H9 (cell line): ENCODE measurements around the gene LRRC71. TPM values are rescaled to one million over a fixed set of nuclear protein-coding genes. Genes with fewer than 3 reads are reported as not detected.

ENCODE experiments used
- DNase-seq: peaks from one replicate; pipeline ENCODE4 v3.0.0-alpha.2; 2017
- H2AFZ ChIP-seq: one replicate; pipeline ENCODE4 v1.6.1; 2013; ENCODE audit warnings: mild to moderate bottlenecking, low read length, control low read depth, moderate library complexity
- H2AK5ac ChIP-seq: 2 replicates; pipeline ENCODE4 v1.6.1; 2013; ENCODE audit warnings: low read length, control low read depth, mixed read lengths; ENCODE audit not compliant: insufficient read length
- H2BK120ac ChIP-seq: one replicate; pipeline ENCODE4 v1.6.1; 2013; ENCODE audit warnings: low read depth, mild to moderate bottlenecking, low read length, control low read depth, inconsistent platforms; ENCODE audit not compliant: poor library complexity, severe bottlenecking
- H2BK12ac ChIP-seq: 2 replicates; pipeline ENCODE4 v1.6.1; 2013; ENCODE audit warnings: low read length, control low read depth, mixed read lengths, low read depth; ENCODE audit not compliant: insufficient read length
- H2BK15ac ChIP-seq: 2 replicates; pipeline ENCODE4 v1.6.1; 2013; ENCODE audit warnings: low read depth, low read length, control low read depth
- H2BK20ac ChIP-seq: one replicate; pipeline ENCODE4 v1.6.1; 2013; ENCODE audit warnings: low read depth, mild to moderate bottlenecking, low read length, control low read depth, inconsistent platforms; ENCODE audit not compliant: poor library complexity, severe bottlenecking
- H2BK5ac ChIP-seq: 2 replicates; pipeline ENCODE4 v1.6.1; 2013; ENCODE audit warnings: low read length, control low read depth, mixed read lengths; ENCODE audit not compliant: insufficient read length
- H3K14ac ChIP-seq: 2 replicates; pipeline ENCODE4 v1.6.1; 2013; ENCODE audit warnings: low read length, control low read depth; ENCODE audit not compliant: insufficient read depth
- H3K18ac ChIP-seq: 2 replicates; pipeline ENCODE4 v1.6.1; 2013; ENCODE audit warnings: low read depth, mild to moderate bottlenecking, mixed read lengths, low read length, control low read depth; ENCODE audit not compliant: insufficient read length
- H3K23ac ChIP-seq: 2 replicates; pipeline ENCODE4 v1.6.1; 2013; ENCODE audit warnings: low read length, control low read depth, mixed read lengths, low read depth; ENCODE audit not compliant: insufficient read length
- H3K23me2 ChIP-seq: 2 replicates; pipeline ENCODE4 v1.6.1; 2013; ENCODE audit warnings: low read depth, mild to moderate bottlenecking, mixed read lengths, low read length, control low read depth; ENCODE audit not compliant: insufficient read length, poor library complexity, severe bottlenecking
- H3K27ac ChIP-seq: 2 replicates; pipeline ENCODE4 v1.5.1; 2013; ENCODE audit warnings: low read length, control low read depth, mixed read lengths, low read depth; ENCODE audit not compliant: insufficient read length
- H3K27me3 ChIP-seq: 2 replicates; pipeline ENCODE4 v1.6.1; 2013; ENCODE audit warnings: low read length, control low read depth, inconsistent platforms; ENCODE audit not compliant: insufficient read depth
- H3K4ac ChIP-seq: 2 replicates; pipeline ENCODE4 v1.6.1; 2013; ENCODE audit warnings: low read depth, mild to moderate bottlenecking, control low read depth, inconsistent platforms, low read length, moderate library complexity
- H3K4me1 ChIP-seq: 2 replicates; pipeline ENCODE4 v1.6.1; 2013; ENCODE audit warnings: low read length, control low read depth, inconsistent platforms; ENCODE audit not compliant: insufficient read depth
- H3K4me2 ChIP-seq: 2 replicates; pipeline ENCODE4 v1.6.1; 2013; ENCODE audit warnings: low read length, control low read depth, mixed read lengths; ENCODE audit not compliant: insufficient read length, insufficient read depth
- H3K56ac ChIP-seq: 2 replicates; pipeline ENCODE4 v1.6.1; 2013; ENCODE audit warnings: low read depth, mild to moderate bottlenecking, mixed read lengths, low read length, control low read depth; ENCODE audit not compliant: insufficient read length
- H3K79me1 ChIP-seq: 2 replicates; pipeline ENCODE4 v1.6.1; 2013; ENCODE audit warnings: low read depth, mild to moderate bottlenecking, moderate library complexity, low read length, control low read depth, inconsistent platforms; ENCODE audit not compliant: insufficient read depth, poor library complexity, severe bottlenecking
- H3K79me2 ChIP-seq: 2 replicates; pipeline ENCODE4 v1.6.1; 2013; ENCODE audit warnings: low read length, control low read depth, inconsistent platforms; ENCODE audit not compliant: insufficient read depth
- H3K9ac ChIP-seq: 2 replicates; pipeline ENCODE4 v1.6.1; 2013; ENCODE audit warnings: low read length, control low read depth, mixed read lengths; ENCODE audit not compliant: insufficient read length; ENCODE audit errors: extremely low read depth
- H3K9me3 ChIP-seq: one replicate; pipeline ENCODE4 v1.6.1; 2013; ENCODE audit warnings: low read depth, low read length, inconsistent platforms; ENCODE audit not compliant: control insufficient read depth
- H3T11ph ChIP-seq: one replicate; pipeline ENCODE4 v1.6.1; 2013; ENCODE audit warnings: mild to moderate bottlenecking, low read length, control low read depth, inconsistent platforms
- H4K20me1 ChIP-seq: one replicate; pipeline ENCODE4 v1.6.1; 2013; ENCODE audit not compliant: control insufficient read depth, insufficient read length, insufficient read depth
- H4K5ac ChIP-seq: 2 replicates; pipeline ENCODE4 v1.6.1; 2013; ENCODE audit warnings: low read depth, mild to moderate bottlenecking, mixed read lengths, low read length, control low read depth; ENCODE audit not compliant: insufficient read length
- H4K8ac ChIP-seq: replicated peaks from 2 replicates; pipeline ENCODE4 v1.6.1; 2013; ENCODE audit warnings: low read length, control low read depth, mixed read lengths, low read depth; ENCODE audit not compliant: insufficient read length
- H4K91ac ChIP-seq: 2 replicates; pipeline ENCODE4 v1.6.1; 2013; ENCODE audit warnings: low read depth, mild to moderate bottlenecking, moderate library complexity, mixed read lengths, low read length, control low read depth; ENCODE audit not compliant: insufficient read length
- H3K27ac Mint-ChIP-seq, 3 experiments: 2 replicates in 2 of 3; 3 replicates in 1 of 3; pipeline ENCODE4 v1.8.0; 2020 to 2021; ENCODE audit warnings: mixed read lengths in 3 of 3, mild to moderate bottlenecking in 1 of 3, moderate library complexity in 1 of 3
- H3K27me3 Mint-ChIP-seq: 2 replicates; pipeline ENCODE4 v1.8.0; 2021; ENCODE audit warnings: low read depth, mild to moderate bottlenecking, moderate library complexity, mixed read lengths
- H3K36me3 Mint-ChIP-seq, 3 experiments: 2 replicates in 2 of 3; 3 replicates in 1 of 3; pipeline ENCODE4 v1.8.0; 2020 to 2021; ENCODE audit warnings: low read depth in 3 of 3, mixed read lengths in 3 of 3; ENCODE audit not compliant: insufficient read depth in 1 of 3
- H3K4me1 Mint-ChIP-seq, 2 experiments: 2 replicates each; pipeline ENCODE4 v1.8.0; 2020; ENCODE audit warnings: mixed read lengths in 2 of 2
- H3K4me3 Mint-ChIP-seq, 2 experiments: 2 replicates in 1 of 2; 3 replicates in 1 of 2; pipeline ENCODE4 v1.8.0; 2020 to 2021; ENCODE audit warnings: mild to moderate bottlenecking in 2 of 2, mixed read lengths in 2 of 2, moderate library complexity in 1 of 2
- H3K9me3 Mint-ChIP-seq, 2 experiments: 2 replicates in 1 of 2; 3 replicates in 1 of 2; pipeline ENCODE4 v1.8.0; 2020; ENCODE audit warnings: mild to moderate bottlenecking in 2 of 2, mixed read lengths in 2 of 2, moderate library complexity in 1 of 2
- CTCF ChIP-seq: fragments of 200-600 bp; sonication (generic); conservative IDR thresholded peaks from 3 replicates; pipeline ENCODE4 v1.8.0; 2021; ENCODE audit warnings: antibody characterized with exemption, mild to moderate bottlenecking
- WGBS: extraction: QIAGEN DNeasy Blood & Tissue Kit; methylation state at CpG from one replicate; pipeline ENCODE4 v1.1.7; 2013; ENCODE audit warnings: missing lambda C conversion rate, low lambda C conversion rate, mixed read lengths; ENCODE audit not compliant: insufficient read length; ENCODE audit errors: extremely low coverage; 5-methylcytosine and 5-hydroxymethylcytosine counted together
- total RNA-seq: library from RNA; stranded (reverse); gene quantifications from 2 replicates; pipeline ENCODE4 v1.2.1, GENCODE V29; 2021

LRRC71 gene
- total RNA-seq, 1 experiment from 2014 or later = not detected

- H3T11ph ChIP-seq = no peak overlapping the region
- H4K5ac ChIP-seq = no peak overlapping the region
- no peak overlapping the region for H2BK20ac ChIP-seq
- H3K9me3 ChIP-seq = no peaks in the 10 kb centered on the region
- DNase-seq = no peak
- no peak overlapping the region for H2BK15ac ChIP-seq
- no peak overlapping the region for H3K23ac ChIP-seq
- no peak overlapping the region for H2BK120ac ChIP-seq
- no peak overlapping the region for H3K27ac ChIP-seq
- H3K4me1 Mint-ChIP-seq = peaks cover 8 to 24% of the 10 kb centered on the region in 2 experiments
- no peak overlapping the region for H3K18ac ChIP-seq
- H3K27me3 Mint-ChIP-seq = peaks cover 29% of the 10 kb centered on the region
- H3K4ac ChIP-seq = no peak overlapping the region
- H3K56ac ChIP-seq = no peak overlapping the region
- no peaks in the 10 kb centered on the region for H3K23me2 ChIP-seq
- no peaks in the 10 kb centered on the region for H3K79me2 ChIP-seq
- no peak overlapping the region for H3K9ac ChIP-seq
- H3K27ac Mint-ChIP-seq = no peak overlapping the region
- H3K4me3 Mint-ChIP-seq = no peak overlapping the region
- no peak overlapping the region for H3K4me2 ChIP-seq
- H2BK12ac ChIP-seq = no peak overlapping the region
- no peaks in the 10 kb centered on the region; a peak in 1 of 5 replicates for H3K9me3 Mint-ChIP-seq
- no peaks in the 10 kb centered on the region for H3K27me3 ChIP-seq
- H2AFZ ChIP-seq = no peak overlapping the region
- no peak overlapping the region for H4K8ac ChIP-seq
- H3K79me1 ChIP-seq = no peaks in the 10 kb centered on the region
- TF ChIP-seq CTCF = no peak
- no peak overlapping the region for H2BK5ac ChIP-seq
- no peaks in the 10 kb centered on the region for H3K36me3 Mint-ChIP-seq
- no peak overlapping the region for H4K91ac ChIP-seq
- no peaks in the 10 kb centered on the region for H4K20me1 ChIP-seq
- H2AK5ac ChIP-seq = no peak overlapping the region
- H3K14ac ChIP-seq = no peak overlapping the region
- no CpG with 5 or more reads among the region's 5 CpGs for WGBS
- H3K4me1 ChIP-seq = no peaks in the 10 kb centered on the region
Measured at GRCh38 chr1:156909671-156910070, 10.8 kb upstream of the LRRC71 start.
